Osteoblast (primary cell): ENCODE data around the gene GHDC. TPM values are rescaled to one million over a fixed set of nuclear protein-coding genes. Genes with fewer than 3 reads are reported as not detected.

Experiments
- DNase-seq: peaks from one replicate; pipeline ENCODE4 v3.0.0; 2011; ENCODE audit warnings: low spot score, mixed read lengths; ENCODE audit not compliant: insufficient read length; ENCODE audit errors: missing footprints
- H2AFZ ChIP-seq: 2 replicates; pipeline ENCODE4 v1.6.0; 2011; ENCODE audit warnings: mild to moderate bottlenecking, low read length
- H3K27ac ChIP-seq: 2 replicates; pipeline ENCODE4 v1.5.1; 2011; ENCODE audit warnings: mild to moderate bottlenecking, low read depth, low read length, moderate library complexity
- H3K27me3 ChIP-seq: 2 replicates; pipeline ENCODE4 v1.6.0; 2012; ENCODE audit warnings: mild to moderate bottlenecking, control low read depth, inconsistent platforms, low read length, moderate library complexity; ENCODE audit not compliant: insufficient read depth
- H3K36me3 ChIP-seq: 2 replicates; pipeline ENCODE4 v1.5.1; 2011; ENCODE audit warnings: mild to moderate bottlenecking, low read length, control low read depth, moderate library complexity; ENCODE audit not compliant: insufficient read depth
- H3K4me1 ChIP-seq: 2 replicates; pipeline ENCODE4 v1.5.1; 2011; ENCODE audit warnings: mild to moderate bottlenecking, low read length, control low read depth, moderate library complexity; ENCODE audit not compliant: insufficient read depth
- H3K4me2 ChIP-seq: 2 replicates; pipeline ENCODE4 v1.6.0; 2011; ENCODE audit warnings: mild to moderate bottlenecking, low read length; ENCODE audit not compliant: insufficient read depth
- H3K4me3 ChIP-seq: fragments of 200-600 bp; sonication (generic); 3 replicates; pipeline ENCODE4 v1.5.1; 2012; ENCODE audit warnings: mild to moderate bottlenecking, low read length, inconsistent platforms; ENCODE audit not compliant: insufficient read depth
- H3K79me2 ChIP-seq: 2 replicates; pipeline ENCODE4 v1.6.0; 2012; ENCODE audit warnings: mild to moderate bottlenecking, low read length, control low read depth, inconsistent platforms; ENCODE audit not compliant: insufficient read depth
- H3K9me3 ChIP-seq: 2 replicates; pipeline ENCODE4 v1.5.1; 2011; ENCODE audit warnings: low read depth, low read length, control low read depth
- H4K20me1 ChIP-seq: 2 replicates; pipeline ENCODE4 v1.6.0; 2012; ENCODE audit warnings: mild to moderate bottlenecking, low read length, control low read depth; ENCODE audit not compliant: insufficient read depth
- CTCF ChIP-seq: IDR thresholded peaks from 2 replicates; pipeline ENCODE4 v1.5.1; 2011; ENCODE audit warnings: mild to moderate bottlenecking, low read depth, low read length, moderate library complexity; ENCODE audit errors: extremely low read depth
- total RNA-seq: library from RNA; depleted of rRNA; stranded (reverse); fragments of >200 nt; gene quantifications from 2 replicates; pipeline ENCODE4 v1.2.3, GENCODE V29; 2012

GHDC gene
- total RNA-seq, 1 donor: 31.8 TPM

DNA sequence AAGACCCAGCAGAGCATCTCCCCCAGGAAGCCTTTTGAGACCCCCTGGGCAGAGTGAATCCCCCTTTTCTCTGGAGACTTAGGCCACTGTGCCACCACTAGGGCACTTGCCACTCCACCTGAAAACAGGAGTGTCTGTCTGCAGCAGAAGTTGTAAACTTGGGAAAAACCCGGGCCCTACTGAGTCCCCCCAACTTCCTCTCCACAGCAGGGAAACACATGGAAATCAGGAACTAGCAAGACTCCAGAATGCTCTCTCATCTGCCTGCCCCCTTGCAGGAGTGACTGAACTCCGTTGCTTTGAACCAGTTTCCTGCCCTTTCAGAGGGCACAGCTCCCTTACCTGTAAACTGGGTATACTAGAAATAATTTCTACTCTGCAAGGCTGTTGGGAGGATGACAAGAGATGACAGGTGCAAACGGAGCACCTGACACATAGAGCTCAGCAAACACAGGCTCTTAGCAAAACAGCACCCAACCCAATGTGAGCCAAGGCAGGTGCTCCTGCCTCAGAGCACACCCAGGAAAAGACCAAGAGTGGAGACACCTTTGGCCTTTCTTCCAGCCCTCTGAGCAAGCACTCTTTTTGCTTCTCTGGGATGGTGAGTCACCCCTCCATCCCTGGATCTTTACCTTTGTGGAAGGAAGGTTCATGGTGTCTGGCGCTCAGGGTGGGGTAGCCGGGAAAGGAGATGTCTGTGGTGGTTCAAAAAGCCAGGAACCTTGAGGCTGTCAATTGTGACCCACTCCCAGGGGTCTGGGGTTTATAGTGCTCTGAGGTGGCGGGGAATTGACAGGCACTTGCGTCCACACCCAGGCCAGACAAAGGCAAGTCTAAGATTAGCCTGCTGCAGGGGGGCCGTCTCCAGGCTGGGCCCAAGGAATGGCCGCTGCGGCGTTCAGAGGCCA is 9.3 kb downstream of the GHDC start, which contains the start of gene HCRT:
TSS of gene HCRT (minus strand) at position 740 of the 908 bp plus-strand sequence. CDS start at position 653, 87 bp downstream.
- Histone ChIP-seq H3K79me2 (no peaks in the 10 kb centered on the region), H3K9me3 (no peaks in the 10 kb centered on the region), H3K4me2 (peak within 1 kb of the TSS; percentile 94), H4K20me1 (no peaks in the 10 kb centered on the region), H3K4me1 (peaks cover 26% of the 10 kb centered on the region), H3K4me3 (peak within 1 kb of the TSS; percentile 82), H3K36me3 (no peaks in the 10 kb centered on the region), H2AFZ (peak within 1 kb of the TSS; percentile 88), H3K27me3 (peaks cover 22% of the 10 kb centered on the region), H3K27ac (no peak within 1 kb of the TSS)
- TF ChIP-seq CTCF: no peak
- no peak for DNase-seq

- peak; percentile 99 for DNase-seq
- peaks cover 26% of the 10 kb centered on the region for H3K4me1 ChIP-seq
- H3K4me2 ChIP-seq: peak overlapping the region; percentile 94
- H4K20me1 ChIP-seq: no peaks in the 10 kb centered on the region
- H2AFZ ChIP-seq: peak overlapping the region; percentile 99
- H3K79me2 ChIP-seq: no peaks in the 10 kb centered on the region
- H3K27ac ChIP-seq: peak overlapping the region; percentile 28
- H3K27me3 ChIP-seq: peaks cover 29% of the 10 kb centered on the region
- H3K4me3 ChIP-seq: peak overlapping the region; percentile 82
- TF ChIP-seq CTCF: peak; percentile 67
- H3K9me3 ChIP-seq: no peaks in the 10 kb centered on the region
- no peaks in the 10 kb centered on the region for H3K36me3 ChIP-seq
Observed at GRCh38 chr17:42183741-42184711, 10.3 kb downstream of the GHDC start.

DNA sequence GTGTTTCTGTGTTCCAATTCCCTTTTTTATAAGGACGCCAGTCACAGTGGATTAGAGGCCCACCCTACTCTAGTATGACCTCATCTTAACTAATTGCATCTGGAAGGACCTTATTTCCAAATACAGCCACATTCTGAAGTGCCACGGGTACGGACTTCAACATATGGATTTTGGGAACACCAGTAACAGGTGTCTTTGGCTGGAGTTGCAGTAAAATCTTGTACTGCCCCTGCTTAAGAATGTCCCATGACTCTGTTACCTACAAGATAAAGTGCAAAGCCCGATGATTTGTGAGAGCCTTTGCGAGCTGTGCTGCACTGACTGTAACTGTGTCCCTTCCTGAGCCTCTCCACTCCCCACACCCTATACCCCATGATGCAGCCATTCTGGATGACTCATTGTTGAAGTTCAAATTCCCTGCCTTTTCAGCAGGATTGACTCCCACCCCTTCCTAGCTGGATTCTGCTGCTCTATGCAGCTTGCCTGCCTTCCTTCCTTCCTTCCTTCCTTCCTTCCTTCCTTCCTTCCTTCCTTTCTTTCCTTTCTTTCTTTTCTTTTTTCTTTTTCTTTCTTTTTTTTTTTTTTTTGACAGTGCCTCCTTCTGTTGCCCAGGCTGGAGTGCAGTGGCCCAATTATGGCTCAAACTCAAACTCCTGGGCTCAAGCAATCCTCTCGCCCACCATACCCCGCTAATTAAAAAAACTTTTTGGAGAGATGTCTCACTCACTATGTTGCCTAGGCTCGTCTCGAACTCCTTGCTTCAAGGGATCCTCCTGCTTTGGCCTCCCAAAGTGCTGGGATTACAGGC is 11.2 kb downstream of the GHDC start:
- TF ChIP-seq CTCF: no peak
- peak overlapping the region; percentile 99 for H2AFZ ChIP-seq
- peak overlapping the region; percentile 94 for H3K4me2 ChIP-seq

More for the DNA sequence above, 11.2 kb downstream of the GHDC start:
- Histone ChIP-seq H3K79me2 (no peaks in the 10 kb centered on the region), H3K36me3 (no peaks in the 10 kb centered on the region), H3K4me1 (peaks cover 26% of the 10 kb centered on the region), H3K4me3 (peak overlapping the region; percentile 82), H3K9me3 (no peaks in the 10 kb centered on the region), H4K20me1 (no peaks in the 10 kb centered on the region), H3K27ac (no peak overlapping the region), H3K27me3 (peaks cover 32% of the 10 kb centered on the region)
- DNase-seq: peak; percentile 97
